ENCODE measurements around the gene CALHM6.

Gene CALHM6

DNA sequence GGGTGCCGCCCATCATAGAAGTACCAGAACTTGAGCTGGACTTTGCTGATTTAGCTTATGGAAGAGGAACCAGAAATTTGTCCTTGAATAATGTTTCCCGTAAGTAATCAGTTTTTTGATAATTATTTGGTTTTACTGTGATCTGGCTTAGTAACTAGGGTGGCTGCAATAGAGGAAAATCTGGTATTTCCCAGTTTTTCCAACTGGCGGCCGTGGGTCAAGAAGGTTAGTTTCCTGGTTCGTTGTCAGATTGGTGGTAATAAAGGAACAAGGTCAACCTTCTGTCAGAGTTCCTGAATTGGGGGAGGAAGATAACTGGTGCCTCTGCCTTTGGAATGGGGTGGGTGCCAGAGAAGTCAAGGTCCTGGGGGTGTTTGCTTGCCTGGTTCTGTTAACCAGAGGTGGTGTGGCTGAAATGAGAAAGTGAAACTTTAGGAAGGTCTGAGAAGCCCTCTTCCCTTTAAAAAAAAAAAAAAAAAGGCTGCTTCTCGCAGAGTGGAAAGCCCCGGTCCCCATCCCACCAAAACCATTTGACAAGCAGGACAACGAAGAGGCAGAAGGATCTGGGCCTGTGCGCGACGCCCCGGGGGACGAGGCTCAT lies at the start of gene CALHM6:
Gene CALHM6 (plus strand): TSS at position 45 of the 601 bp plus-strand sequence. CDS start 555 bp downstream, at position 600.
- DNase-seq: no peak

DNA sequence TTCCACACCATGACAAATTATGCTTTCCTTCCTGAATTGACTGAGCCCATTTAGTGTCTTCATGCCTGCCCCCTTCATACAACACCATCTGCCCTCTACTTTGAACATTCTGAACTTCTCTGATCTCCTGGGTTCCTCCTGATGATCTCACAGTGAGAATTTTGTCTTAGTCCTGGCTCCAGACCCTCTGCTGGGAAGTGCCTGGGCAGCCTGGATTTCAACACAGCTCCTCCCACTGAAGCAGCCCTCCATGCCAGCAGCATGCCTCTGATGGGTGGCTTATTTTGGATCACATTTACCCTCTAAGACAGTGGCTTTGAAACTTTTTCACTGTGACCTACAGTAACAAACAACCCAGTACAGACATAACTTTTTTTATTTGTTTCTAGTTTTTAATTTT lies 48.9 kb upstream of the CALHM6 start:
- DNase-seq: no peak

DNA sequence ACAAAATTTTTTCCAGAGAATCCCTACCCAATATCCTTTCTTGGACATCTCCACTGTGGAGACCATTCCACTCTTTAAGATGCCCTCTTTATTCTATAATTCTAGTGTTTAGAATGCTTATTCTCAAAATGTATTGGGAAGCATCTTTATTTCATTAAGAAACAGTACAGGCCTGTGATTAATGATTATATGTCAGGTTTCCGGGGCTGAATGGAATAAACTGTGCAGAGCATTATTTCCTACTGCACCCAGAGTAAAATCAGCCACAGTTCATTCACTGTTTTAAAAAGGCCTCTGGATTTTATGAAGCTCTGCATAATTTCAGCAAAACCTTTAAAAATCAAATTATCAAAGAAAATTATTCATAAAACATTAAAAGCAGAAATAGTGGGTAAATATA lies 47.8 kb upstream of the CALHM6 start:
- no peak for DNase-seq

DNA sequence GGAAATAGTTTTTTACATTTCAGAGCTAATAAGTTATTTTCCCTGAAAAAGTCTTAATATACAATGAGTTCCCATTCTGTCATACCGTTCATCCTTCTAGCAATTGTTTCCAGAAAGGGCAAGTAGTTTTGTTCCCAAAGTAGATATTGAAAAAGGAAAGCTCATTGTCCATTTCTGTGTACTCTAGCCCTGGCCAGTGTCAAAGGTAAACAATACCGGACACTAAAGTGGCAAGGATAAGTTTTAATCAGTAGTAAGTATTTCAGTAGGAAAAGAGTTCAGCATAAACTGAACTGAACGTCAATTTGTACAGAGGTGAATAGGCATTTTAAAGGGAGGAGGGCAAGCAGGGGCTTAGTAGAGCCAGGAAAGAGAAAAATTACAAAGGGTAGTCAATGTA lies 43.5 kb upstream of the CALHM6 start:
- no peak for DNase-seq

DNA sequence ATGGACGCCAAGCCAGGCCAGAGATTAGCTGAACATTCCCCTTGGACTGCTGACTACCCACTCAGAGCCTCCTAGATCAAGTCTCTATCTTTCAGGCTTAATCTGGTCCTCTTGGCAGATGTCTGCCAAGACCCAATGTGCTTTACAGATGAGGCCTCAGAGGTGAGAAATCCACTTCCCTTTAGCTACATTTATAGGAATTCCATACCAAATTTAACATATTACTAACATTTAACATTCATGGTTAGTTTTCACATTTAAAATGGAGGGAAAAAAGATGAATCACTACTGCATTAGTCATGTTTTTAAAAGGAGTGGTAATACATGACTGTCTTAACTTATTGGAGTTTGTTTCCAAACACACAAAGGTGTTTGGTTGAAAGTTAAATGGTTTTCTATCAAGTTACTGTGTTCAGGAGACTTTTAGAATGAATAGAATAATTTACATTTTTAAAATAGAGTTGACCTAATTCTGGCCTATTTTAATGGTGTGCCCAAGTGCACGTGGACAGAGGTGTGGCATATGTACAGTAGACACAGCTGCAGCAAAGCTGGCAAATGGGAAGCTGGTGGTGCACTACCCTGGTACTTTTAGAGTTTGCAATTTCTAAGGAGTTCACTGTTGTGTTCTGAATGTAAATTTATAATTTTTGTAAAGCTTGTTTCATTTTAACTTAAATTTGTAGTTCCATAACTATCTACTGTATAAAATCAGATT lies 41.9 kb upstream of the CALHM6 start:
- DNase-seq: no peak

DNA sequence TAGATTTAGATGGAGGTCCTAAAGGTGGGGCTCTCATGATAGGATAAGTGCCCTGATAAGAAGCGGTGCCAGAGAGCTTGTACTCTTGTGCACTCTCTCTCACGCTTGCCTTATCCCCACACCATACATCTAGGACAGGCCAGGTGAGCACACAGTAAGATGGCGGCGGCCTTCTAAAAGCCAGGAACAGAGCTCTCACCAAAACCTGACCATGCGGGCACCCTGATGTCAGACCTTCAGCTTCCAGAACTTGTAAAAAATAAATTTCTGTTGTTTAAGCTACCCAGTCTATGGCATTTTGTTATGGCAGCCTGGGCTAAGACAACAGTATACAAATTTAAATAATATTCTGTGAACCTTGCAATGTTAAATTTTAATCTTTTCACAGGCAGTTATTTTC lies 40.8 kb upstream of the CALHM6 start:
- no peak for DNase-seq

DNA sequence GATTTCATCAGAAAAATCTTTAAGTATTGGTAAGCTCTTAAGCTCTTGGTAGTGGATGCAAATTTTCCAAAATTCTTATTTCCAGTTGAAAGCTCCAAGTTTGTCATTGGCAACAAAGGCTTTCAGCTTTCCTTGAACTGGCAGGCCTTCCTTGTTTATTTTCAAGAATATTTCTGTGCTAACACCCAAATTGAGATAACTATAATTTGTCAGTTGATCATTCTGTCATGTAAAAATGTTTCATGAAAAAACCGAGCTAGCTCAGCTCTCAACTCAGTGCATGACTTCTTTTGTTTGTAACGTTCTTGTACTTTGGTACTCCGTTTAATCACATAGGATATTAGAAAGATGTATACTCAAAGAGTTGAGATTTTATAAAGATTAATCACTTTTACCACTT lies 38.9 kb upstream of the CALHM6 start:
- no peak for DNase-seq

DNA sequence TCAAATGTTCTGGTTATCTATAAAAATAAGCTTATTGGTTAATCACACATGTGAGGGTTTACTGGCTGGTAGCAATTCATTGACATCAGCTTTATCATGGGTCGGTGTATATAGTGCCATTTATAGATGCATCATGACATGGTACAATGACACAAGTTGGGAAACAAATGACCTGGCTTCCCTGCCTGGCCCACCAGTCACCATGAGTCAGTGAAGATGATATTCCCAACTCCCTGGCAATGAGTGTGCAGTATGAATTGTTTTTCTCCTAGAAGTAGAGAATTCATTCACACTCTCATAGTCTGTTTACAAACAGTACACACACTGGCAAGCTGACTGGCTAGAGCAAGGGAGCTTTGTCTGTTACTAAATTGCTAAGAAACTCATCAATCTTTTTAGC lies 37.2 kb upstream of the CALHM6 start:
- DNase-seq: no peak

DNA sequence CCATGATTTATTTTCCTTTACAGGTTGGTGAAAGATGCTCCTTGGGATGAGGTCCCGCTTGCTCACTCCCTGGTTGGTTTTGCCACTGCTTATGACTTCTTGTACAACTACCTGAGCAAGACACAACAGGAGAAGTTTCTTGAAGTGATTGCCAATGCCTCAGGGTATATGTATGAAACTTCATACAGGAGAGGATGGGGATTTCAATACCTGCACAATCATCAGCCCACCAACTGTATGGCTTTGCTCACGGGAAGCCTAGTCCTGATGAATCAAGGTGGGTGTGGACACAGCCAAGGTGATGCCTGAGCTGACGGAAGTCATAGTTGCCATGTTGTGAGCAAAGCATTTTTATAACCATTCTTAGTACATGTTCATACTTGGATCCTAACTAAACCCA lies 34.6 kb upstream of the CALHM6 start:
- DNase-seq: no peak

DNA sequence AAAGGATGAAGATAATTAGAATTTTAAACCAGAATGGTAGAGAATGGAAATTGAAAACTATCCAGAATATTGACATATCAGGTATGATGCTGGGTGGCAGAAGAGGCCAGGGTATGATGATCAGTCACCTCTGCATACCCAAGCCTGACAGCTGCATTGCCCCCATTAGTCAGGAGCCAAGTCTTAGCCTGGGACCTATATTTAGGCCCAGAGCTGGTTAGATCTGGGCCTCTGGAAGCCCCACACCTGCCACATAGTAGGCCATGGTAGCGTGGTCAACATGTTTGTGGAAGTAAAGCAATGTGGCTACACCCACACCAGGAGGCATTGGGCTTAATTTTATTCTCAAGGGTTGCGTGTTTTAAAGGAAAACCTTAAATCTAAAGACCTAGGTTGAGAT lies 32.1 kb upstream of the CALHM6 start:
- no peak for DNase-seq

DNA sequence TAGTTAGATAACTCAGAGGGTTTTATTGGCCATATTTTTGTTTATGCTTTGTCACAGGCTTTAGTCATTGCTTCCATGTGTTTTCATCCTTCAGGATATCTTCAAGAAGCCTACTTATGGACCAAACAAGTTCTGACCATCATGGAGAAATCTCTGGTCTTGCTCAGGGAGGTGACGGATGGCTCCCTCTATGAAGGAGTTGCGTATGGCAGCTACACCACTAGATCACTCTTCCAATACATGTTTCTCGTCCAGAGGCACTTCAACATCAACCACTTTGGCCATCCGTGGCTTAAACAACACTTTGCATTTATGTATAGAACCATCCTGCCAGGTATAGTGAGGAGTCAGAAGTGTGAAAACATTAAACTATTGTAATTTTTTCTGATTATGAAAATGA lies 30.3 kb upstream of the CALHM6 start:
- DNase-seq: no peak

DNA sequence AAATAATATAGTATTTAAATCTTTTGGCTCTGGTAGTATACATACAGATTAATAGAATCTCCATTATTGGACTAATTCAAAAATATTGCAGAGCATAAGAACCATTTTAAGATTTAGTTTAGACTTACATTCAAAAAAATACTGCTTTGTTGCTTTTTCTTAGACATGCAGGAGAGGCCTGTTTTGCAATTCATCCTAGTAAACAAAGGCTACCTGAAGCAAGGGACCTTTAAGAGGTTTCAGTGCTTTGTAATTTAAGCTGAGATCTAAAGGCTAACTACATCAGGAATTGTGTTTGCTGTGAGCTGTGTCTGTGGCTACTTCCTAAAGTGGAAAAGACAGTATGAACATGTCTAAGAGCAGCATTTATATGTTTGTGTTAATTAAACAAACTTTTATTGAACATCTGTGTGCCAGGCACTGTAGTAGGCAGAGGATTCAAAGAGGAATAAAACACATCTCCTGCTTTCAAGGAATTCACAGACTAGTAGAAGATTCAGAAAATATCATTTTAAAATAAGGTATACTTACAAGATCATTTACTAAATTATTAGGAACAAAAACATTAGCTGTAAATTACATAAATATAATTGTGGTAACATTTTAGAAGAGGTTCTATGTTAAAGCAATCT lies 29.1 kb upstream of the CALHM6 start:
- no peak for DNase-seq

DNA sequence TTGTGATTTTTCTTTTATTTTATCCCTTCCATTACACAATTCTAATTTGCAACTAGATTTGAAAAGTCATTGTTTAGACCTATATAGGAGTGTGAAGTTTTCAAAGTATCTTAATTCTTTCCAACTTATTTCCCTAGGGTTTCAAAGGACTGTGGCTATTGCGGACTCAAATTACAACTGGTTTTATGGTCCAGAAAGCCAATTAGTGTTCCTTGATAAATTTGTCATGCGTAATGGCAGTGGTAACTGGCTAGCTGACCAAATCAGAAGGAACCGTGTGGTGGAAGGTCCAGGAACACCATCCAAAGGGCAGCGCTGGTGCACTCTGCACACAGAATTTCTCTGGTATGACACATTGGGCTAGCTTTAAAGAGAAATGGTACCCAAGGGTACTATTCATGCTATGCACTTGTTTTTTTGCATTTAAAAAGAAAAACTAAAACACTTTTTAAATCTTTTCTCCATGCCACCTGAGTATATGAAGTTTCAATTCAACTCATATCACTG lies 27.9 kb upstream of the CALHM6 start:
- no peak for DNase-seq

DNA sequence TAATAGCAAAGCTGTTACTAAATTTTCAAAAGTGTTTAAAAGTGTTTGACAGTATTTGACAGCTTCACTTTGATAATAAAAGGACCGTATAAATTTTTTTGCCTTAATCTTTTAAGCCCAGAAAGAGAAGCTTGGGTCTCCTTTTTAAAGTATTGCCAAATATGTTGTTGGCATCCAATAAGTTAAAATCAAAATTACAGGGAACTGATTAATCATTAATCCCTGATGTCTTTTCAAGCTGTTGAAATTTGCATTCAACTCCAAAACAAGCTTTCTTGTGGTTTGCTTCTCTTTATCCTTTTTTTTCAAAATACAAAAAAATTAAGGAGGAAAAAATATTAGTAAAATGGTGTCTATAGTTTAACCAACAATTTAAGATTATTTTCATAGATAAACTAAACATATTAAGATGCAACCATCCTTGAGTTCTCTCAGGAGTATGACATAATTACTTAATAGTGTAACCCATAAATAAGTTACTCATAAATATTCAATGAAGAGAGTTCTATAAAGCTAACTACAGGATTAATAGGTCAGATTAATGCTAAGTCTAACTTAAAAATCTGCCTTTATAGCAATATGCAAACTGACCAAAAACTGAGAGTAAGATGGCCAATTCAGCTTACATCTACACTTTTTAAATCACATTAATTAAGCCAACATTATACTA lies 27.0 kb upstream of the CALHM6 start:
- DNase-seq: no peak

DNA sequence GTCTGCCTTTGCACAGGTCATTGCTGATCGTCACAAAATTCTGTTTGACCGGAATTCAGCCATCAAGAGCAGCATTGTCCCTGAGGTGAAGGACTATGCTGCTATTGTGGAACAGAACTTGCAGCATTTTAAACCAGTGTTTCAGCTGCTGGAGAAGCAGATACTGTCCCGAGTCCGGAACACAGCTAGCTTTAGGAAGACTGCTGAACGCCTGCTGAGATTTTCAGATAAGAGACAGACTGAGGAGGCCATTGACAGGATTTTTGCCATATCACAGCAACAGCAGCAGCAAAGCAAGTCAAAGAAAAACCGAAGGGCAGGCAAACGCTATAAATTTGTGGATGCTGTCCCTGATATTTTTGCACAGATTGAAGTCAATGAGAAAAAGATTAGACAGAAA lies 24.6 kb upstream of the CALHM6 start:
- no peak for DNase-seq

DNA sequence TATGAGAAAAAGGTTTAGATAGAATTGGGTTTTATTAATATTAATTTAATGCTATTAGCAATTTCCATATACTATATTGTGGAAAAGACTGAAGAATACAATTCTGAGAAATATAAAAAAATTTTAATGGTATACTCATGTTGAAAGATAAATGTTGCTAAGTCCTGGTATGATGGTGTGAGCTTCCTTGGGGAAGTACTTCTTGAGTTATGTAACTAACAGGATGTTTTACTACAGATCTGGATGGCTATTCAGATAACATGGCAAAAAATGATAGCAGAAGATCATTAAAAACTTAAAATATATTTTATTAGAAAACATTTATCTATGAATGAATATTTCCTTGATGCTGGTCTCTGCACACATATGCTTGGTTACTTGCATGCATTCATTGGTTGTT lies 23.5 kb upstream of the CALHM6 start:
- no peak for DNase-seq

DNA sequence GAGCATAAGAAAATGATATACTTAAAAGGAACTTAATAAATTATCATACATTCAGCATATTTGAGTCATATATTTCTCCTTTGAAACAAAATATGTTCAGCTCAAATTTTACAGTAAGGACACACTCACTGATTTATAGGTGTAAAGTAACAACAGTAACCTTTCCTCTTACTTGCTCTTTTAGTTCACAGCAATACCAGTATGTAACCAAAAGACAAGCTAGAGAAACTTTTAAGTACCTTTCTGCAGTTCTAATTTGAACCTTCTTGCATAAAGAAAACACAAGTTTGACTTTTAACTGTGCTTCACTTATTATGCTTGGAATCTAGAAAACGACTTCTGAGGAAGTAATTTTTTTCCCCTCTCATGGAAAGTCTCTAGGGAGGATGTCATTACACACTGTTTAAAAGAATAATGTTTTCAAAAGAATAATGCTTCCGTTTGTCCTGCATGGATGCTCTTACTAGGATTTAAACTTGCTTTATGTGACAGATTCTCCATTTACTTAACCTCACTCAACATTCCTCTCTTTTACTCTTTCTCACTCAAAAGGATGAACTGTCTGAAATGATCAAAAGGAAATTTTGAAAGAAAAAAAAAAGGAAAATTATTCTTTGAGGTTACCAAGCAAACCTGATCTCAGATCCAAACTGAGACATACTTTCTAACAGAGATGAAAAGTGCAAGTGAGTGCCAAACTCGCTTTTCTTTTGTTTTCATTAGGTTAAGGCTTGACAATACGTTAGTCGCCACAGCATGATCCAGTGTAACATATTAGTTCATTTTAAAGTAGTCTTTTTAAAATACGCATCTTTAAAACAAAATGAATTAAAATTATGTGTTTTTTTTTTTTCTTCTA lies 22.4 kb upstream of the CALHM6 start:
- no peak for DNase-seq

DNA sequence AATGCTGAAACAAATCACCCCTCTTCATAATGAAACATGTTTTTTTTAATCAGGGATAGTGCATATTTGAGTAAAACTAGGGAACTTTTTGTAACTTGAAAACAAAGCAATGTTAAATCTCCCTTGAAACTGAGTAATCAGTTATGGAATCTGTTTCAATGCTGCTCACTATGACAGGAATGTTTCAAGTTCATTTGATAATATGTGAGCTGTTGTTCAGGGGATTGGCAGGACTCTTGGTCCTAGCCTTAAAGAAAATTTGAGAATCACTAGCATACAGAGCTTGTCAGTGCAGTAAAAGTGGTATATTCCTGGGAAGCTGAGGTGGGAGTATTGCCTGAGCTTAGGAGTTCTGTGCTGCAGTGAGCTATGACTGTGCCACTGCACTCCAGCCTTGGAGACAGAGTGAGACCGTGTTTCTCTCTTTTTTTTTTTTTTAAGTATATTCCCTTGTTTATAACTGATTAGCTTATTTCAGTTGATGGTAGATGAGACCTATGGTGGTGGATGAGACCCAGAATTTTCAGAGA lies 21.6 kb upstream of the CALHM6 start:
- no peak for DNase-seq

DNA sequence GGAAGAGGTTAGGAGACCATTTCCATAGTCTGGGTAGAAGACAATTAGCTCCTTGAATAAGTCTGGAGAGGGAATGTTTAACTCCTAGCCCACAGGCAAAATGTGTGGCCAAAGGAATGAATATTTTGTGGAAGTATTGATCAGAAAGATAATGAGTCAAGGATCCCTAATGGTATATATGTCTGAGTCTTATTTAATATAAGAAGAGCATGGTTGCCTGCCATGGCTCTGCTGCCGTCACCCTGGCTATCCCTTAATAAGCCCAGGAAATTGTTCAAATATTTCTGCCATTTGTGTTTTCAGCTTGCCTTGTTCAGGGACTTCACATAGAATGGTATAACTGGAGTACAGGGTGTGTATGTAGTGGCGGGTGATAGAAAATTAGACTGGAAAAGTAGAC lies 18.1 kb upstream of the CALHM6 start:
- DNase-seq: no peak

DNA sequence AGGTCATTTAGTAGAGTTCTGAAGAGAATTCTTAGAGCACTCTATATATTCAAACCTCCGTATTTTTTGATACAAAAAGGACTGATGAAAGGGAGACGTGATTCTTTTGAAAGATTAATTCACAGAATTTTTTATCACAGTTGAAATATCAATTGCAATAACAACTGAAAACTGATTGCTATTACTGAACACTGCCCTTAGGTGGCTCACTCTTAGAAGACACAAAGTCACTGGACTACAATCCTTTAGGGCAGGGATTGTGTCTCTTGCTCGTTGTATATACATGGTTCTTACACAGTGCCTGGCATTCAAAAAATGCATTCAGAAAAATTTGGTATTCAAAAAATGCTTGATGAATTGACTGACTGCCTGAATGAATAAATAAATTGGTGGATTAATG lies 17.1 kb upstream of the CALHM6 start:
- no peak for DNase-seq

DNA sequence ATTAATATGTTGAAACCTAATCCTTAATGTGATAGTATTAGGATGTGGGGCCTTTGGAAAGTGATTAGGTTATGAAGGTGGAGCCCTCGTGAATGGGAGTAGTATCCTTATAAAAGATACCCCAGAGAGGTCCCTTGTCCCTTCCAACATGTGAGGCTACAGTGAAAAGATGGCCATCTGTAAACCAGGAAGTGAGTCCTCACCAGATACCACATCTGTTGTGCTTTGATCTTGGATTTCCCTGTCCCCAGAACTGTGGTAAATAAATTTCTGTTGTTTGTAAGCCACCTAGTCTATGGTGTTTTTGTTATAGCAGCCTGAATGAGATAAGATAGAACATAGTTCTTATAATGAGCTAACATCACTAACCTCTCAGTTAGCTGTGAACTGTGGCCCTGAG lies 16.6 kb upstream of the CALHM6 start:
- DNase-seq: no peak

DNA sequence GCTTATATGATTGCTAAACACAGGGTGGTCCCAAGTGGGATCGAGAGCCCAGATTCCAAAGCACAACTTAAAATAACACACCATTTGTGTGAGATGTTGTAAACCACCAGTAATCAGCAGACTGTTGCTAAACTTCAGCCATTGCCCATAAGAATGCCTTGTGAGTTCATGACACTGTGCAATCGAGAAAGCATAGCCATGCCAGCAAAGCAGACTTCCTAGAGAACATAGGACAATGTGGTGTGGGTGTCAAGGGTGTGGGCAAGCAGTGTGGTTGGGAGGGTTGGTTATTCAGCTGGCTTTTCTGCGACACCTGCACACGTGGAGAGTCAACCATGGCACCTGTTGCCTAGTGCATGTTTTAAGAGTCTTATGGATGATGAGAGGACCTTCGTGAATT lies 16.1 kb upstream of the CALHM6 start:
- DNase-seq: no peak

DNA sequence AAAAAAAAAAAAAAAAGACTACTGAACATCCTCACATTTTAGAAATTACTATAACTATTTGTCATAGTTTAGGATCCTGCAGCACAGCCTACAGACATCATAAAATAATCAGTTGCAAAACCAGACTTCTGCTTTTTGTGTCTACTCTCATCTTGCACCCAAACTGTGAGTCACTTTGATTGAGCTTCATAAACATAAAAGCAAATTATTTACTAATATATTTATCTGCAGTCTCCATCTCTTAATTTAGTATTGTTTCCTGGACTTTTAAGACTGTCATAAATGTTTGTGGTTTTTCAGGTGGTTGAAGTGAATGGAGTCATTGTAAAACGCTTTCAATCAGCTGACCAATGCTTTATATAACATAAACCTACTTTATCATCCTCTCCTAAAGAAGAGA lies 14.8 kb upstream of the CALHM6 start:
- DNase-seq: no peak

Data from 8988T (cell line).